Uterus (tissue), 2 donors: Measurements from ENCODE around the gene DMXL1.

ENCODE experiments used
- CTCF ChIP-seq, 4 experiments: fragments of 200-600 bp in 2 of 4; fragments of 450-650 bp in 2 of 4; sonication (generic) in 2 of 4; IDR thresholded peaks; one replicate each; pipeline ENCODE4 v1.5.1; 2016 to 2019; ENCODE audit warnings: antibody characterized with exemption in 4 of 4, mild to moderate bottlenecking in 2 of 4, moderate library complexity in 1 of 4
- POLR2A ChIP-seq, 2 donors: fragments of 450-650 bp; IDR thresholded peaks; one replicate each; pipeline ENCODE4 v1.6.1; 2016; ENCODE audit warnings: antibody characterized with exemption in 2 of 2, mild to moderate bottlenecking in 1 of 2, moderate library complexity in 1 of 2

- no peak for TF ChIP-seq CTCF (IDR thresholded peaks at IDR 0.05)
- TF ChIP-seq POLR2A (IDR thresholded peaks at IDR 0.05), result no peak
These were observed 202.5 kb downstream of the DMXL1 start for GRCh38 chr5:119273391-119273839.
